ENCODE measurements around the gene DOCK3. TPM values are rescaled to one million over a fixed set of nuclear protein-coding genes. Genes with fewer than 3 reads are reported as not detected.

The DOCK3 gene
- total RNA-seq, 1 donor from 2014 or later: 3.9 TPM

DNA sequence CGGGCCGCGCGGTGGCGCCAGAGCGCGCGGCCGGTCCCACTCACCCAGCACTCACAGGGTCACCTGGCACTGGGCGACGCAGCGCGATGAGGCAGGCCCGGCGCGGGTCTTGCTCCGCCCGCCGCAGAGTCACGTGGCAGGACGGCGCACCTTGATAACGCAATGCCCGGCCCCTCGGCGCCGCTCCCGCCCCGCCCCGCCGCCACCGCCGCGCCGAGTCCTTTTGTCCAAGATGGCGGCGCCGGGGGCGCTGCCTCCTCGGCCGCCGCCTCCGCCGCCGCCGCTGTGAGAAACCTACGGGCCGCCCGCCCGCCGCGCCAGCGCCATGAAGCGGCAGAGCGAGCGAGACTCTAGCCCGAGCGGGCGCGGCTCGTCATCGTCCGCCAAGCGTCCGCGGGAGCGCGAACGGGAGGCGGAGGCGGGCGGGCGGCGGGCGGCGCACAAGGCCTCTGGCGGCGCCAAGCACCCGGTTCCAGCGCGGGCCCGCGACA is 716.4 kb downstream of the DOCK3 start, which contains the start of gene RBM15B:
TSS of gene RBM15B (plus strand) at position 211 of the 491 bp plus-strand sequence. CDS start at position 326, 115 bp downstream.
- DNase-seq (ENCODE audit: missing footprints) (peak; percentile 100), ATAC-seq (peak; percentile 96)
- intact Hi-C loops (cut with DNase I): loop anchor here (5.0 kb wide), 1 partner anchor 774 kb away; the partner anchor contains the start of gene MAPKAPK3

DNA sequence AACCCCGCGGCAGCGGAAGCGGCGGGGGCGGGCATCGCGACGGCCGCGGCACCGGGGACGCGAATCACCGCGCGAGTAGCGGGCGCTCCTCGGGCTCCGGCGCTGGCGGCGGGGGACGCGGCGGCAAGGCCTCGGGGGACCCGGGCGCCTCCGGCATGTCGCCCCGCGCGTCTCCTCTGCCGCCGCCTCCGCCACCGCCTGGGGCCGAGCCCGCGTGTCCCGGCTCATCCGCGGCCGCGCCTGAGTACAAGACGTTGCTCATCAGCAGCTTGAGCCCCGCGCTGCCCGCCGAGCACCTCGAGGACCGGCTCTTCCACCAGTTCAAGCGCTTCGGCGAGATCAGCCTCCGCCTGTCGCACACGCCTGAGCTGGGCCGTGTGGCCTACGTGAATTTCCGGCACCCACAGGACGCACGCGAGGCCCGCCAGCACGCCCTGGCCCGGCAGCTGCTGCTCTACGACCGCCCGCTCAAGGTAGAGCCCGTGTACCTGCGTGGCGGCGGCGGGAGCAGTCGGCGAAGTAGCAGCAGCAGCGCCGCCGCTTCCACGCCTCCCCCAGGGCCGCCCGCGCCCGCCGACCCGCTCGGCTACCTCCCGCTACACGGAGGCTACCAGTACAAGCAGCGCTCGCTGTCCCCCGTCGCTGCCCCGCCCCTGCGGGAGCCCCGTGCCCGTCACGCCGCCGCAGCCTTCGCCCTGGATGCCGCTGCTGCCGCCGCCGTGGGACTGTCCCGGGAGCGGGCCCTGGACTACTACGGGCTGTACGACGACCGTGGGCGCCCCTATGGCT is 717.0 kb downstream of the DOCK3 start:
- no peak for ATAC-seq
- DNase-seq (ENCODE audit: missing footprints): peak; percentile 72
- intact Hi-C loops (cut with DNase I): loop anchor here (5.0 kb wide), 1 partner anchor 774 kb away; the partner anchor contains the start of gene MAPKAPK3

DNA sequence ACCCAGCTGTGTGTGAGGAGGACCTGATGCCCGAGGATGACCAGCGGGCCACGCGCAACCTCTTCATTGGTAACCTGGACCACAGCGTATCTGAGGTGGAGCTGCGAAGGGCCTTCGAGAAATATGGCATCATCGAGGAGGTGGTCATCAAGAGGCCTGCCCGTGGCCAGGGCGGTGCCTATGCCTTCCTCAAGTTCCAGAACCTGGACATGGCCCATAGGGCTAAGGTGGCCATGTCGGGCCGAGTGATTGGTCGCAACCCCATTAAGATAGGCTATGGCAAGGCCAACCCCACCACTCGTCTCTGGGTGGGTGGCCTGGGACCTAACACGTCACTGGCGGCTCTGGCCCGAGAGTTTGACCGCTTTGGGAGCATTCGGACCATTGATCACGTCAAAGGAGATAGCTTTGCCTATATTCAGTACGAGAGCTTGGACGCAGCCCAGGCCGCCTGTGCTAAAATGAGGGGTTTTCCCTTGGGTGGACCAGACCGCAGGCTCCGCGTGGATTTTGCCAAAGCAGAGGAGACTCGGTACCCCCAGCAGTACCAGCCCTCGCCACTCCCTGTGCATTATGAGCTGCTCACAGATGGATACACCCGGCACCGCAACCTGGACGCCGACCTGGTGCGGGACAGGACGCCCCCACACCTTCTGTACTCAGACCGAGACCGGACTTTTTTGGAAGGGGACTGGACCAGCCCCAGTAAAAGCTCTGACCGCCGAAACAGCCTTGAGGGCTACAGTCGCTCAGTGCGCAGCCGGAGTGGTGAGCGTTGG is 717.8 kb downstream of the DOCK3 start:
- ATAC-seq (no peak), DNase-seq (ENCODE audit: missing footprints) (peak; percentile 70)
- intact Hi-C loops (cut with DNase I): loop anchor here (5.0 kb wide), 1 partner anchor 775 kb away; the partner anchor contains the start of gene MAPKAPK3

DNA sequence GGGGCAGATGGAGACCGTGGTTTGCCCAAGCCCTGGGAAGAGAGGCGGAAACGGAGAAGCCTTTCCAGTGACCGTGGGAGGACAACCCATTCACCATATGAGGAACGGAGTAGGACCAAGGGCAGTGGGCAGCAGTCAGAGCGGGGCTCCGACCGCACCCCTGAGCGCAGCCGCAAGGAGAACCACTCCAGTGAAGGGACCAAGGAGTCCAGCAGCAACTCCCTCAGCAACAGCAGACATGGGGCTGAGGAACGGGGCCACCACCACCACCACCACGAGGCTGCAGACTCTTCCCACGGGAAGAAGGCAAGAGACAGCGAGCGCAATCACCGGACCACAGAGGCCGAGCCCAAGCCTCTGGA is 718.4 kb downstream of the DOCK3 start:
- no peak for ATAC-seq
- no peak for DNase-seq (ENCODE audit: missing footprints)
- intact Hi-C loops (cut with DNase I): loop anchor here (5.0 kb wide), 1 partner anchor 776 kb away; the partner anchor contains the start of gene MAPKAPK3

DNA sequence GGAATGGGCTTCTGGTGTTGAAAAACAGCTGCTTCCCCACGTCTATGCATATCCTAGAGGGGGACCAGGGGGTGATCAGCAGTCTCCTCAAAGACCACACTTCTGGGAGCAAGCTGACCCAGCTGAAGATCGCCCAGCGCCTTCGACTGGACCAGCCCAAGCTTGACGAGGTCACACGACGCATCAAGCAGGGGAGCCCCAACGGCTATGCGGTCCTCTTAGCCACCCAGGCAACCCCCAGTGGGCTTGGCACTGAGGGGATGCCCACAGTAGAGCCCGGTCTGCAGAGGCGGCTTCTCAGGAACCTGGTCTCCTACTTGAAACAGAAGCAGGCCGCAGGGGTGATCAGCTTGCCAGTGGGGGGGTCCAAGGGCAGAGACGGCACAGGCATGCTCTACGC is 718.8 kb downstream of the DOCK3 start:
- DNase-seq (ENCODE audit: missing footprints): no peak
- no peak for ATAC-seq
- intact Hi-C loops (cut with DNase I): loop anchor here (5.0 kb wide), 1 partner anchor 776 kb away; the partner anchor contains the start of gene MAPKAPK3

DNA sequence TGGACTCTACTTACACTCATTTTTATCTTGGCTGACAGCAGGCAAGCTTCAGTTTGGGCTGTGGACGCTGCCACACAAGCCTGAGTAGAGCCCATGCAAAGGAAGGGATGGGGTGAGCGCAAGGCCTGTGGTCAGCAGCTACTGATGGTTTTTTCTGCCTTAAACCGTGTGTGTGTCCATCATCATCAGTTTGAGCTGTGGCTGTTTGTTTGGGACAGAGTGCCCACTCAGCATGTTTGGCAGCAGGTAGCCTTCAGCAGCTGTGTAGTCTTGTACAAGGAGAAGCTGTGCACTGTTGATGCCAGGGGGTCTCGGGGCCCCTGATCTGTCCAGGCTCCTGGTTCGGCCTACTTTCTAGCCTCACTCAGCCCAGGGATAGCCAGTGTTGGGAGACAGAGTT is 719.8 kb downstream of the DOCK3 start:
- intact Hi-C loops (cut with DNase I): loop anchor here (5.0 kb wide), 1 partner anchor 777 kb away; the partner anchor contains the start of gene MAPKAPK3
- ATAC-seq: no peak
- no peak for DNase-seq (ENCODE audit: missing footprints)

DNA sequence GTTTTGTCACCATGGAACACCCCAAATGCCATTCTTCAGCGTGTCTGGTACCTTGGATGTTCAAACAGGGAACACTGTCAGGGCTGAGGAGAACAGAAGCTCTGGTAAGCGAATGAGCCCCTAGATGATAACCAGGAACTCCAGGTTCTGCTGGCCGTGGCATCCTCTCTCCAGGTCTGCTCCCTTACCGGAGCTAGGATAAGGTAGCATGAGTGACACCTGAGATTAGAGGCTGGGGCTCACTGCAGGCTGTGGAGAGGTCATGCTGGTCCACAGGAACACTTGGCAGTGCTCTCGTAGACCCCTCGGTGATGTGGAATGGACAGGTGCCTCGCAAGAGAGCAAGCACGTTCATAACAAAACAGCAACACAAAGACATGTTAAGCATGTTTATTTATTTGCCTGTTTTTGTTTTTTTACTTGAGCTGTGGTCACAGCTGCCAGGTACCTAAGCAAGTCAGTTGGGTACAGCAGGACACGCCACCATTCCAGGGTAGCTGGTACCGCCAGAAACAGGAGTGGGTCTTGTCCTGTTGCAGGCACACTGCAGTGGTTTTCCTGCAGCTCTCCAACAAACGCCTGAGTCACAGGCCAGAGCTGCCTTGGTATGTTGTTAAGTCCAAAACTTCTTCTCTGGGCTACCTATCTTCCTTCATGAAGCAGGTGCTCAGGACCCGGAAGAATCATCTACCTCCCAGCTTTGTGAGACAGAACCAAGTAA is 720.9 kb downstream of the DOCK3 start:
- no peak for DNase-seq (ENCODE audit: missing footprints)
- intact Hi-C loops (cut with DNase I): no loop called here

DNA sequence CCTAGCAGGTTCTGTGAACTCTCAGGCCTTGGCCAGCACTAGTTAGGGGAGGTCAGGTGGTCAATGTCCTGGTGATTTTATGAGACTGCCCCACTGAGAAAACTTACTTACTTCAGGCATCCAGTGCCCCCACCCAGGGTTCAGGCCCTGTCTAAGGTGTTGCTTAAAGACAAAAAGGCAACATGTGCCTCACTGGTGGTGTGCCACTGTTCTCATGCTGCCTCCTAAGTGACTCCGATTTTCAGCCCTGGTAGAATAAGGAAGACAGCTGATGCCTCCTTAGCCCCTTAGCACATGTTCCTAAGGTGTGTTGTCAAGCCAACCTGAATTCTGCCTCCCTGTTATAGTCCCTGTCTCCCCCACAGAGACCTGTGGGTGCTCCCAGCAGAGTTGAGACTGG is 721.7 kb downstream of the DOCK3 start:
- DNase-seq (ENCODE audit: missing footprints) (no peak), ATAC-seq (no peak)
- intact Hi-C loops (cut with DNase I): no loop called here

More for the DNA sequence above, 720.9 kb downstream of the DOCK3 start:
- ATAC-seq: no peak

DNA sequence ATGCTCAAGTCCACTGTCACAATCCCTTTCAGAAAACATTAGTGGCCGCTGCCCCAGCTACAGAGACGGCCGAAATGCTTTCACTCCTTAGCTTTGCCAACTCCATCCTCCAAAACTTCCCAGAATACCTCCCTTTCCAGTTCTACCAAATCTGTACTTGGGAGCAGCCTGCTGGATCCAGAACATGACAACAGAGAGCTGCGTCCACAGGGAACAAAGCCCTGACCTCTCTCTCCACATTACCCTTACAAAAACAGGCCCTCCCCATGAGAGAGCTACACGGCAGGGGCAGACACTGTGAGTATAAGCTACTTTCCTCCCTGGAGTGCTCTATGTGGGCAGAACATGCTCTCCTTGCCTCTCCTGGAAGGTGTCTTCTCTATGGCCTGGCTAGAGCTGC is 722.7 kb downstream of the DOCK3 start:
- intact Hi-C loops (cut with DNase I): no loop called here
- DNase-seq (ENCODE audit: missing footprints): no peak
- no peak for ATAC-seq

DNA sequence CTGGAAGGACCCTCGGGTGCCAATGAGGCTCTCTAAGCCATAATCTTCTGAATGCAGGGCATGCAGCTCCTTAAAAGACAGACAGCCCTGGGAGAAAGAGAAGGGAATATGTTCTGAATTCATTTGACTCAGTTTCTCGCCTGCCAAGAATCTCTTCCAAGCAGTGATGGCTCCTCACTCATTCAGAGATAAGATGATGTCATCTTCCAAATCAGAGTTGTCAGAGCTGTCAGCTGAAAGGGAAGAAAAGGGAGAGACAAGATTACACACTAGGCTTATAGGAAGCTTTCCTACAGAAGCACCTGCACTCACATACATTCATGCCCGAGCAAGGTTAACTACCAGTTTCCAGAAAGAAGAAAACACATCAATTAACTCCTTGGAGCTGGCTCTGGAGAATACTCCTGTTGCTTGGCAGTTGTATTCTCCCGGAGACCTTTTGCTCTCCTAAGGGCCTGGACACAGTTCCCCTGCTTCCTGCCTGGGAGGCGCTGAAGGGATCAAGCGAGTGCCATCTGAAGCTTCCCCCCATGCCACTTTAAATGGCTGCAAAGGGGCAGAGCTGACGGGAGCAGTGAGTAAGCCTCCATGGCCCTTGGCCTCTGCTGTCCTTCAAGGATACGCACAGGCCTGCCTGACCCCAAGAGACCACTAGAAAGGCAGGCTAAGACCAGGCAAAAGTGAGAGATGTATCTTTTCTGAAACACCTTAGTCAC is 724.0 kb downstream of the DOCK3 start:
- ATAC-seq (no peak), DNase-seq (ENCODE audit: missing footprints) (no peak)
- intact Hi-C loops (cut with DNase I): no loop called here

DNA sequence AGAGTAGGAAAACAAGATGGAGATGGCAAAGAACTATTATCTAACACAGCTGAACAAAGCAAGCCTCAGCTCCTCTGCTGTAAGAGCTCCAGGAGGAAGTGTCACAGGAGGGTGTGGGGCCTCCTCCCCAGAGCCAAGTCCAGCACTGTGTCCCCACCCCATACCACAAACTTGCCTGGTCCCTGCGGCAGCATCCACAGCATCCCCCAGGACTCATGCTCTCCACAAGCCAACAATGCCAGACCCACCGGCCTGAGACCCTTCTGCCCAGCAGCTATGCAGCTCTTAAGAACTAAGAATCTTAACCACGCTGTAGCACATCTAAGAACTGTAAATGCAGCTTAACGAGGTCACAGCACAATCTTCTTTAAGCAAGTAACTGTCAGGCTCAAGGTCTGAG is 725.4 kb downstream of the DOCK3 start:
- no peak for ATAC-seq
- no peak for DNase-seq (ENCODE audit: missing footprints)
- intact Hi-C loops (cut with DNase I): no loop called here

DNA sequence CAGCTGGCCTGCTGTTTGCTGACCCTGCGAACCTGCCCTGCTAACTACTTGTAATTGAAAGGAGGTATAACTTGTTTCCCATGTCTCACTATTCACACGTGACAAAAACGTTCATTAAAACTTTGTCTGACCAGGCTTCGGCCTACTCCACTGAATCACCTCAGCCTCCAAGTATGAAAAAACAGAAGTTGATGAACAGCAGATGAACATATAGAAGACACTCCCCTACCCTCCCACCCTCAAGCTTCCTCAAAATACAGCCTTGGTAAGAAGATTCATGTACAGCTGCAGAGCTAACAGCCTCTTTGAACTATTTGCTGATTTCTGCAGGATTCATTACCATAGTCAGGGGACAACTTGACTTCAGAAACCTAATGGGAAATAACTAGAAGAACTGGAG is 727.0 kb downstream of the DOCK3 start:
- DNase-seq (ENCODE audit: missing footprints) (no peak), ATAC-seq (peak; percentile 55)
- intact Hi-C loops (cut with DNase I): no loop called here

DNA sequence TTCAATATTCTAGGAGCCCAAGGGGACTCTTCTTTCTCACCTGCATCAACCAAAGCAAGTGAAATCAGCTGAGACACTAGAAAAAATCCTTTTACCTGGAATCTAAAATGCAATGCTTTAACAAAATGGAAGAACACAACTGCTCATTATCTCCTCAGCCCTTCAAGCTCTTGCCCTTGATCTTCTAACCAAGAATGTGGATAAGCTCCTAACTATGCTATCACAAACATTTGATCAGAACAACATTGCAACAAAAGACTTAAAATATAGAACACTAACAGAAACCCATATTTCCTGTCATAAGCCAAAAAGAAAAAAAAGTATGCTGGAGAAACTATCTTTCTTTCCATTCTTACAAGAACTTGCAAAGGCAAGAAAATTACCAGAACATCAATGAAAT is 728.9 kb downstream of the DOCK3 start:
- DNase-seq (ENCODE audit: missing footprints): no peak
- no peak for ATAC-seq
- intact Hi-C loops (cut with DNase I): no loop called here

DNA sequence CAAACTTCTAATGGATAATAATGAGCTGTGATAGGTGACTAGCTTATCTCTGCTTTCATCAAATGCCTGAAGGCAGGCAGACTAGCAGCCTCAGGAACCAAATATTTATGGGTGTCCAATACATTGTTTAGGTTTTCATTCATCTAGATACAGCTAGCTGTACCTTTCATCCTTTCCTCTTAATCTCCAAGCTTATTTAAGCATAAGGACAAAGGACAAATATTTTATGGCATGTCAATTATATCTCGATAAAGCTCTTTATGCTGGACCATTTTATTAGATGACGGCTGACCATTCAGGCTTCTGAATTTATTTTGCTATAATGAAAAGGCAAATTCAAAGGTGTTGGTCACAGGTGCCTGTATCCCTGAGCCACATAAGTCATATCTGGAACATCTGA is 733.3 kb downstream of the DOCK3 start:
- ATAC-seq (no peak), DNase-seq (ENCODE audit: missing footprints) (no peak)
- intact Hi-C loops (cut with DNase I): no loop called here

DNA sequence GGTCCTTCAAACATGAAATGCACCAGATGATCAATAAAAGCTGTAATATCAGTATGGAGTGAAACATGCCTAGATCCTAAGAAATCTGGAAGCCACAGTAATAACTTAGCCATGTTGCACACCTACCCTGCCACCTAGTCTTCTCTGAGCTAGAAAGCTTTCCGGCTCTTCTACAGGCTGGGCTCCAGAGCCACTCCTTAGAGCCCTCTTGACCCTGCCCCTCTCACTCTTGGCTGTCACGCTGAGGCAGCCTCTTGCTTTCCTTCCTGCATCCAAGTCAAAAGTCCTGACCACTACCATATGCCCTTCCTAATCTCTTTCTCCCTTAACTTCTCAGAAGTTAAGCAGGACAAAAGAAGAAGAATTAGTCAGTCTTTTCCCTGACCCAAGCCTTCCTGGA is 734.1 kb downstream of the DOCK3 start:
- intact Hi-C loops (cut with DNase I): no loop called here
- DNase-seq (ENCODE audit: missing footprints) (no peak), ATAC-seq (no peak)

DNA sequence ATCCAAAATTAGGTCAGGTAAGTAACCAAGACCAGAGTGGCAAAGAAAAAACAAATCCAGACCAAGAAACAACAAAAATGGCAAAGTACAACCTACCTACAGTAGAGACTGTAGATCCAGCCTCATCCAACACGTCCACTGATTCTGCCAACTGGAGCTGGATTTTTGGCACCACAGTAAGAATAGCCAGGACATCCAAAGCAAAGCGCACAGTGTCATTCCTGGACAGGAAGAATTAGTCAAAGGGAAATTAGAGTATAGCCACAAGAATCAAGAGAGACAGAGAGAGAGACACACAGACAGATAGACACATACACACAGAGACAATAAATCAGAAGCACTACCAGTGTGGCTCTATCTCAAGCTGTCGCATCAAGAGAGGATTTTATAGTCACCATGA is 747.5 kb downstream of the DOCK3 start:
- no peak for DNase-seq (ENCODE audit: missing footprints)
- intact Hi-C loops (cut with DNase I): no loop called here
- no peak for ATAC-seq

DNA sequence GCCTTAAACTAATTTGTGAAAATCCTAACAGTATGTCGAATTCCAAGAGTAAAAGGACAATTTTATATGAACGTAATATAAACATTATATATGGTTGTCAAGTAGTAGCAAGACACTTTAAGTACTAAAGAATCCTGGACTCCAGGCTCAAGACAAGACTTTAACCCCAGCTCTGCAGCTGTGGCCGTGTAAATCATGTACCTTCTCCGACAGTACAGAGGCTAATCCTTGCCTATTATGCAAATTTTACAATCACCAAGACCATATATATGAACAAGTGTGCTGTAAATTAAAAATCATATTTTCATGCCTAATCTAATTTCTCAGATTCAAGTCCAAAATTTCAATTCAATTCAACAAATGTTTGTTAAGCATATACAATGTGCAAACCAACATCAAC is 752.2 kb downstream of the DOCK3 start:
- intact Hi-C loops (cut with DNase I): no loop called here
- DNase-seq (ENCODE audit: missing footprints) (no peak), ATAC-seq (no peak)

DNA sequence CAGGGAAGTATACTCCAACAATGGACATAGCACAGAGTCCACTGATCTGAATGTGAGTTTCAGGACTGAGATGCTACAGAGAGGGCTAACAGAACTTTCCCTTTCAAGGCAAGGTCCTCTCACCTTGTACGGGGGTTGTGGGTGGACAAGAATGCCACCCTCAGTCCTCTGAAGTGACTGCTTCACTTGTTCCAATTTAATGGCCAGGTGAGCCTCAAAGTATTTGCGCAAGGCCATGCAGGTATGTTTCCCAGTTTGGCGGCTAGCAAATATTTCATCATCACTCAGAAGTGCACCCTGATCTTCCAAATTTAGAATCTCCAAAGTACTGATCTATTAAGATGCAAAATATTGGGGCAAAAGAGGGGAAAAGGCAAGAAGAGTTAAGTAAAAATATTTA is 754.4 kb downstream of the DOCK3 start:
- intact Hi-C loops (cut with DNase I): no loop called here
- ATAC-seq: no peak
- no peak for DNase-seq (ENCODE audit: missing footprints)

Data from Right ventricle myocardium inferior (tissue), 1 donor.